GM21423 (cell line): Measurements from ENCODE around the gene CEACAM8.
"Not testable (repeated sequence)": the region's sequence is repeated elsewhere in the genome, so short reads cannot be mapped to it uniquely, and the experiment has no call there.

Experiments used
- ATAC-seq: cut with Tn5 transposase; IDR thresholded peaks from one replicate; pipeline ENCODE4 v1.9.1; 2021; ENCODE audit warnings: mild to moderate bottlenecking, moderate library complexity; ENCODE audit not compliant: unreplicated experiment

Gene CEACAM8

DNA sequence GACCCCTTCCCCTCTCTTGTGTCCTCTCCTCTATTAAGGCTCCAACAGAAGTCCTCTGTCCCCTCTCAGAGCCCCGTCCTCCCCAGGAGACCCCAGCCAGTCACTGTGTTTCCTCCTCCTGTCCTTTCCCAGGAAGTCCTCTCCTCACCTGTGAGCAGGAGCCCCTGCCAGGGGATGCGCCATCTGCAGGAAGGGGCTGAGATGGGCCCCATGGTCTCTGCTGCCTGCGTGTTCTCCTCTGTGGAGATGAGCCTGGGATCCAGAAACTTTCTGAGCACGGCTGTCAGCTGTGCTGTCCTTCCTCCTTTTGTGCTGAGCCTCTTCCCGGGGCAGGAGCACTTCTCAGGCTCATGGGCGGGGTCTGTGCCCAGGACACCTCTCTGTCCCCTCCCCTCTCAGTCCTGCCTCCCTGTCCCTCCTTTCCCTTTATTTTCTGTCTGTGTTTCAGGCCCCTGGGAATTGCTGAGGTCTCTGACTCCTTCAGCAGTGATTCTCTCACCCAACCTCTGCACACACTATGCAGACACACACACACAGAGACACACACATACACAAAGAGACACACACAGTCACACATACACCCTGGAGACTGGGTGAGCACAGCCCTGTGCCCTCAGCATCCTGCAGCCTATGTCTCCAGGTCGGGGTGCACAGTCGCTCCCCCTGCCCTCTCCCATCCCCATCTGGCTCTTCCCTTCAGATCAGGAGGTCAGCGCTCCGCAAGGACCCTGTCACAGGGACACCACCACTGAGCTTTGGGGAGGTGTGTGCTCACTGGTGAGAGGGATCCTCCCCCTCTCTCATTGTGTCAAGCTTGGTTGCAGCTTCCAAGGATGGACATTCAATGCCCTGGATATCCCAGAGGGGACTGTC, at the start of gene CEACAM8:
TSS of gene CEACAM8 (minus strand) at position 308 of the 873 bp plus-strand sequence. CDS start at position 212, 96 bp downstream.
- no peak for ATAC-seq

DNA sequence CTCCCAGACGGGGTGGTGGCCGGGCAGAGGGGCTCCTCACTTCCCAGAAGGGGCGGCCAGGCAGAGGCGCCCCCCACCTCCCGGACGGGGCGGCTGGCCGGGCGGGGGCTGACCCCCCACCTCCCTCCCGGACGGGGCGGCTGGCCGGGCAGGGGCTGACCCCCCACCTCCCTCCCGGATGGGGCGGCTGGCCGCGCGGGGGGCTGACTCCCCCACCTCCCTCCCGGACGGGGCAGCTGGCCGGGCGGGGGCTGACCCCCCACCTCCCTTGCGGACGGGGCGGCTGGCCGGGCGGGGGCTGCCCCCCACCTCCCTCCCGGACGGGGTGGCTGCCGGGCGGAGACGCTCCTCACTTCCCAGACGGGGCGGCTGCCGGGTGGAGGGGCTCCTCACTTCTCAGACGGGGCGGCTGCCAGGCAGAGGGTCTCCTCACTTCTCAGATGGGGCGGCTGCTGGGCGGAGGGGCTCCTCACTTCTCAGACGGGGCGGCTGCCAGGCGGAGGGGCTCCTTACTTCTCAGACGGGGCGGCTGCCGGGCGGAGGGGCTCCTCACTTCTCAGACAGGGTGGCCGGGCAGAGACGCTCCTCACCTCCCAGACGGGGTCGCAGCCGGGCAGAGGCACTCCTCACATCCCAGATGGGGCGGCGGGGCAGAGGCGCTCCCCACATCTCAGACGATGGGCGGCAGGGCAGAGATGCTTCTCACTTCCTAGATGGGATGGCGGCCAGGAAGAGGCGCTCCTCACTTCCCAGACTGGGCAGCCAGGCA, 44.8 kb upstream of the CEACAM8 start:
- ATAC-seq = not testable (repeated sequence)

GRCh38 chr19:42635233-42635539, 40.5 kb upstream of the CEACAM8 start:
- no peak for ATAC-seq

DNA sequence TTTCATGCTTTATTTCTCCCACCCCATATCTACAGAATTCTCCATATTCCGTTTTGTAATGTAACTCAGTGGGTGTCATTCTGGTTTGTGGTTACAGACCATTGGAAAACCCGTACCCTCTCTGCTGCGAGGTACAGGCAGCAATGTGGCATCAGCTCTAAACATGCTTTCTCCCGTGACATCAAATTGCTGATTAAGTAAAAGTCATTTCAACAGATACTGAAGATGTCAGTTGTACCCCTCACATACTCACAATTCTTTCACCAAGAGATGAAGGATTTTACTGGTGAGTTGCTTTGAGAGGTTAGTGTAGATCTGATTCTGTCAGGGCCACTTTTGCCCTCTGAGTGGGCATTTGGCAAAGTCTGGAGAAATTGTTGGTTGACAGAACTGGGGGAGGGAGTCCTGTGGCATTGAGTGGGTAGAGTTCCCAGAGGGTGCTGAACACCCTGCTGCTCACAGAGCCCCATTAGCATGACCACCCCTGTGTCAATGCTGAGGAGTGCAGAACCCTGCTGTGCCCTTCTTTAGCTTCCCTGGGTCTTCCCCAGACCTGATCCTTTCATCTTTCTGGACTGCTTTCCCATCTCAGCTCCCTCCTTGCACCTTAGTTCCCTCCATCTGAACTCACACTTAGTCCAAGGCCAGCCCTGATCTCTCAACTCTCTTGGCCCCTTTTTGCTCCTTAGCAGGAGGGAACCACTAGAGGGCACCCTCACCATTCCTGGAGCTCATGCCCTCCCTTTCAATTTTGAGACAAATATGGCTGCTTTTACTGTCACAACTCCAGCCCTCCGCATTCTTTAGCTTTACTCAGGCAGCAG, 39.9 kb upstream of the CEACAM8 start:
- ATAC-seq = no peak

DNA sequence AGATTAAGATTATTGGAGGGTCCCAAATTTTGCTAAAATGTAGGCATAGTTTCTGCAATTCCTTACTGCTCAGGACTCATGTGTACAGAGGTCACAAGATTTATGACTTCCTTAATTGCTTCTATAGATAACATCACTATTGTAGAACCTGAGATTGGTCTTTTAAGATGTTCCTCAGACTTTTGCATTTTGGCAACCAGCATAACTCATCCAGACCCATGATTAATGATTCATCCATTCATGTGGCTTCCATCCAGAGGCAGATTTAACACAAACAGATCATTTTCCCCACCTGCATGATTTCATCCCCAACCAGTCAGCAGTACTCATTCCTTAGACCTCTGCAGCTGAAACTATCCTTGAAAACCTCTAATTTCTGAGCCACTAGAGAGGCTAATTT, 34.5 kb upstream of the CEACAM8 start:
- ATAC-seq = no peak

DNA sequence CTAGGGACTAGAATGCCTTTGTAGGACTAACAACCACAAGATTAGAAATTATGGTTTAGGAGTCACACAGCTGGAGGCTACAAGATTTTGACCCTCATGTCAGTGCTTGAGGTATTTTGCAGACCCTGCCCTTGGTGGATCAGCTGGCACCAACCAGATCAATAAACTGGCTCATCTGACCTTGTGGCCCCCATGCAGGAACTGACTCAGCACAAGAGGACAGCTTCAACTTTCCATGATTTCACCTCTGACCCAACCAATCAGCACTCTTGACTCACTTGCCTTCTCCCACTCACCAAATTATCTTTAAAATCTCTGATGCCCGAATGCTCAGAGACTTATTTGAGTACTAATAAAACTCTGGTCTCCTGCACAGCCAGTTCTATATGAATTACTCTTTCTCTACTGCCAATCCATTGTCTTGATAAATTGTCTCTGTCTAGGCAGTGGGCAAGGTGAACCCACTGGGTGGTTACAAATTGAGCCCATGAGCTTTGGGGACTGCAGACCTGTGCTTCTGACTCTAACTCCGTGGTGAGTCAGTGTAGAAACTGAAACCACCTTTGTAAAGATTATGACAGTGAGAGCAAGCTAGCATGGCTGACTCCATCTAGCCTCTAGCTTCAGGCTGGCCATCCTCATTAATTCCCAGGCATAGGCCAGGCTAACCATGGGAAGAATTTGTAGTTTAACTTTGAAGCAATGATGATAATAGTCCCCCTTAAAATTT, 33.9 kb upstream of the CEACAM8 start:
- ATAC-seq = no peak

- no peak for ATAC-seq
Observed at GRCh38 chr19:42627916-42628315, 33.2 kb upstream of the CEACAM8 start.

- no peak for ATAC-seq
Observed at GRCh38 chr19:42626181-42626580, 31.5 kb upstream of the CEACAM8 start.

GRCh38 chr19:42619271-42619670, 24.5 kb upstream of the CEACAM8 start:
- ATAC-seq = no peak

DNA sequence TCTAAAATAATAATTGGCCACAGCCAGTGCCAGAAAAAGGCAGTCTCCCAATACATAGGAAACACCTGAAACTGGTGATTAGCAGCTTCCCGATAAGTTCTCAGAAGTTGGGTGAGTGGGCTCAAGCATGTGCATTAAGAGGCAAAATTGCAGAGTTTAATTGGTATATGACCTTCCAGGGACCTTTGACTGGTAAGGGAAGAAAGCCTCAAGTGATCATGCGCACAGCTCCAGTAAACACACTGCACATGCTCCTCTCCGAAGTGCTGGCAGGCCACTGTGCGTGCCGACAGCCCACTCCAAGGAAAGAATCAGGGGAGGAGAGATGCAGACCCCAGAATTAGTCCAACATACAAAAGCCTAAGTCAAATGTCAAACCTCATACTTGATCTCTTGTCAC, 18.9 kb upstream of the CEACAM8 start:
- no peak for ATAC-seq

DNA sequence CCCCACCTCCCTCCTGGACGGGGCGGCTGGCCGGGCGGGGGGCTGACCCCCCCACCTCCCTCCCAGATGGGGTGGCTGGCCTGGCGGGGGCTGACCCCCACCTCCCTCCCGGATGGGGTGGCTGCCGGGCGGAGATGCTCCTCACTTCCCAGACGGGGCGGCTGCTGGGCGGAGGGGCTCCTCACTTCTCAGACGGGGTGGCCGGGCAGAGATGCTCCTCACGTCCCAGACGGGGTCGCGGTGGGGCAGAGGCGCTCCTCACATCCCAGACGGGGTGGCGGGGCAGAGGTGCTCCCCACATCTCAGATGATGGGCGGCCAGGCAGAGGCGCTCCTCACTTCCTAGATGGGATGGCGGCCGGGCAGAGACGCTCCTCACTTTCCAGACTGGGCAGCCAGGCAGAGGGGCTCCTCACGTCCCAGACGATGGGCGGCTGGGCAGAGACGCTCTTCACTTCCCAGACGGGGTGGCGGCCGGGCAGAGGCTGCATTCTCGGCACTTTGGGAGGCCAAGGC, 15.7 kb upstream of the CEACAM8 start:
- ATAC-seq = not testable (repeated sequence)

DNA sequence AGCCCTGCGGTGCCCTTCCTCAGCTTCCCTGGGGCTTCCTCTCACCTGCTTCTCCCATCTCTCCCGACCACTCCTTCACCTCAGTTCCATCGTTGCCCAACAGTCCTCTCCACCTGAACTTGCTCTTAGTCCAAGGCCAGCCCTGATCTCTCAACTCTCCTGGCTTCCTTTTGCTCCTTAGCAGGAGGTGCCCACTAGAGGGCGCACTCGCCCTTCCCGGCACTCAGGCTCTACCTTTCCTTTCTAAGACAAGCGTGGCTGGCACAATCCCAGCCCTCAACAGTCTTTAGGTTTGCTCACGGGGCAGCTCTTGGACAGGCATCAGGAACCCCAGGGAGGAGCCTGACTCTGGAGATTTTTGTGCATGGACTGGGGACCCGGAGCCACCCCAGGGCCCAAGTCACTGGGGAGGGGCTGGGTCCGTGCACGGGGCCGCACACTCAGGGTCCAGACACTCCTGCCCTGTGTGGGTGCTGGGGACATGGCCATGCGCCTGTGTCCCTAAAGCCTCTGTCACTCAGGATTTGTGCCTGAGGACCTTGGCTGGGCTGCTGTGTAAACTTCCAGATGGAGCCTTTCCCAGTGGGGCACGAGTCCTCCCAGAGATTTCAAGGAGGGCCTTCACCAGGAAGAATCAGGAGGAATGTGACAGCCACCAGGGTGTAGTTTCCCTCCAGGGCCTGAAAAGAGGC, 12.1 kb upstream of the CEACAM8 start:
- ATAC-seq = no peak

DNA sequence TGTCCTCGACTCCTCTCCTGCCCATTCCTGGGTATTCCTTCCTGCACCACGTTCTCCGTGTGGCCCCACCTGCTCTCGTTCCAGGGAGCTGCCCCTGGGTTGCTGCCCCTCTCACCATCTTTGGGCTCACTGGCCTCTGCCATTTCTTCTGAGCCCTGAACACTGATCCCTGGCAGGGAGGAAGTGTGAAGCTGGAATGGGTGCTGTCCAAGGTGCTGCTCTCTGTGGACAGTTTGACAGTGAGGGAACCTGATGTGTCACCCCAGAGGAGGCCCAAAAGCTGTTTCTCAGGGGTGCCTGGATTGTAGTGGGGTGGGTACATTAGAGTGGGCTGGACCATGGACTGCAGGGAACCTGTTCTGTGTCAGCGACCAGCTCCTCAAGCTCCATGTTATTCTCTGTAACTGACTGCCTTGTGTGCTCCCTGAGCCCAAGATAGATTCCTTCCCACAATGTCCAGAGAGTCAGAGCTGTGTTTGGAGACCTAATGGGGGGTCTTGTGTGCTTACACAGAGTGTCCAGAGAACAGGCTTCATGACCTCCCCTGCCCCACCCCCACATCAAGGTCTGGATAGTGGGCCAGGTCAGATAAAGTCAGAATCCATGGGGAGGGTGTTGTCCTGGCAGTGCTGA, 7.2 kb upstream of the CEACAM8 start:
- no peak for ATAC-seq

DNA sequence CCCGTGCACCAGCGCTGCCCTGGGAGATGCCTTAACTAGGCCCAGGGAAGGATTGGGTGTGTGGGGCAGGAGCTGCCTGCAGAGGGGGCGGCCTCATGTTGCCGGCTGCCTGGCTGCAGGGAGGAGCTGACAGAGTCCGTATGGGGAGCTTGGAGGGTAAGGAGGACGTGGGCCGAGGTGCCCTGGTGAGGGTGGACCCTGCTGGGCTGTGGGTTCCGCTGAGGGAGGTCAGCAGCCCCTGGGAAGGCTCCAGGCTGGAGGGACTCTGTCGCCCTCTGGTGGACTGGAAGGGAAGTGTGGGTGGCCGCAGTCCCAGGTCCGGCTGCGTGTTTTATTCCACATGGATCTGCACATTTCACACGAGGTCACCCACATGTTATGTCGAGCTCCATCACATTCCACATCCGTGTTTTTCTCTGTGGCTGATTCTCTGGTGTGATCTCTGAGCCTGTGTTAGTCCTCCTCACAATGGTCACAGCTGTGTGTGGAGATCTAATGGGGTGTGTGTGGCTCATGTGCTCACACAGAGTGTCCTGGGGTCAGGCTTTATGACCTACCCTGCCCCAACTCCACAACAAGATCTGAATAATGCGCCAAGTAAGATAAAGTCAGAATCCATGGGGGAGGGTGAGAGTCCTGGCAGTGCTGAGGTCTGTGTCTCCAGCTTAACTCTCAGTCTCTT, 1.8 kb upstream of the CEACAM8 start:
- ATAC-seq = no peak

GRCh38 chr19:42595550-42596172, 937 bp upstream of the CEACAM8 start:
- ATAC-seq = no peak

GRCh38 chr19:42589792-42590191, 4.9 kb downstream of the CEACAM8 start:
- no peak for ATAC-seq

DNA sequence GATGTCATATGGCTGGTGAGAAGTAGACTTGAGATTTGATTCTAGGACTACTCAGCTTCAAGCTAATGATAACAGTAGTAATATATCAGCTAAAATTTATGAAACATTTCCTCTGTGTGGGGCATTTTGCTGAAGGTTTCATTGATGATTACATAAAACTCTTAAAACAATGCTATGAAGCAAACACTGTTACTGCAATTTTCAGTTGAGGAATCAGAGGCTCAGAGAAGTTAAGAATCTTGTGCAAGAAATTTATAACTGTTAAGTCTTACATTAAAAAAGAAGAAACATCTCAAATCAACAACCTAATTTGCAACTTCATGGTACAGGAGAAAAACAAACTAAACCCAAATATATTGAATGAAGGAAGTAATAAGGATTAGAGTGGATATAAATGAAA, 10.3 kb downstream of the CEACAM8 start:
- ATAC-seq = no peak

DNA sequence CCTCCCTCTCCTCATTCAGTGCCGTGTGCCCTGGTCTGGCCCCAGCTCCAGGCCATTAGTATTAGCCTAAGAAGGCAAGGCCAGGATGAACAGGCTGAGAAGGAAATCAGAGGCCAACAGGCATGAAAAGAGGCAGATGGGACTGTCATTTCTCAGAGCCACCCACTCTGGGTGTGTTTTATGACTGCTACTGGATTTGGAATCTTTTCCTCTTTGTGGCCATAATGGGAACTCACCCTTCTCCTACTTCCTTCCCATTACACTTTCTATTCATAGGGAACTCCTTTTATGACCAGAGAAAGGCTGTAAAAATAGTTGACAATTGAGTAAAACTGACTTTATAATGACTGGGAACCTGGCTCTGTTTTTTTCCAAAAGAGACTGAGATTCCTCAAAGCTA, 17.7 kb downstream of the CEACAM8 start:
- ATAC-seq = no peak
